ENCODE results near the gene S1PR5. TPM values are rescaled to one million over a fixed set of nuclear protein-coding genes. Genes with fewer than 3 reads are reported as not detected.

The S1PR5 gene
- total RNA-seq, 1 donor, result 1.3 TPM

DNA sequence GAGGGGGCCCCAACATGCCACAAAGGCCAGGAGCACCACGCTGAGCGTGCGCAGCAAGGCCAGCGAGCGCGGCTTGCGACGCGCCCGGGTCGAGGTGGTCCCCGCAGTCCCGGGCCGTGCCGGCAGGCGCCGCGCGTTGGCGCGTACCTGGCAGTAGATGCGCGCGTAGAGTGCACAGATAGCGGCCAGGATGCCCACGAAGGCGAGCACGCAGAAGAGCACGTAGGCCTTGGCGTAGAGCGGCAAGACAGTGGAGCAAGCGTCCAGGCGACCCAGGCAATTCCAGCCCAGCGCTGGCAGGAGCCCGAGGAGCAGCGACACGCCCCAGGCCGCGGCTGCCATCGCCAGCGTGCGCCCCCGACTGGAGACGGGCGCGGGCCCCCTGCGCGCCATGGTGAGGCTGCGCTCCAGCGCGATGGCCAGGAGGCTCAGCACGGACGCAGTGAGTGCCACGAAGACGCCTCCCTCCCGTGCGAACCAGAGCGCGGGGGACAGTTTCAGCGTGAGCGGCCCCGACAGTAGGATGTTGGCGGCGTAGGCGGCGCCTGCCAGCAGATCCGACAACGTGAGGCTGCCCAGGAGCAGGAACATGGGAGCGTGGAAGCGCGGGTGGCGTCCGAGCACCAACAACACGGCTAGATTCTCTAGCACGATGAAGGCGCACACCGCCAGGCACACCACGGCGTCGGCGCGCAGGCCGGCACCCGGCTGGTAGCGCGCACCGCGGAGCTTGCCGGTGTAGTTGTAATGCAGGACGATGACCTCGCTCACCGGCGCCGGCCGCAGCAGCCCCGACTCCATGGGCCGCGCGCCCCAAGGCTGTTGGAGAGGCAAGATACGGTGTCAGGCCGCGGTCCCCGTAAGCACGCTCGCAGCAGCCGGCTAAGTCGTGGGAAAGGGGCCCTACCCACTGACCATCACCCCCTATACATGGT, 2.8 kb downstream of the S1PR5 start:
- DNase-seq (ENCODE audit: low read depth), result no peak
- H3K4me3 ChIP-seq (ENCODE audit: low read depth, low read length), result no peak overlapping the region
- no peak for TF ChIP-seq CTCF (IDR thresholded peaks at IDR 0.05; ENCODE audit: insufficient read depth, low read depth, low read length)

DNA sequence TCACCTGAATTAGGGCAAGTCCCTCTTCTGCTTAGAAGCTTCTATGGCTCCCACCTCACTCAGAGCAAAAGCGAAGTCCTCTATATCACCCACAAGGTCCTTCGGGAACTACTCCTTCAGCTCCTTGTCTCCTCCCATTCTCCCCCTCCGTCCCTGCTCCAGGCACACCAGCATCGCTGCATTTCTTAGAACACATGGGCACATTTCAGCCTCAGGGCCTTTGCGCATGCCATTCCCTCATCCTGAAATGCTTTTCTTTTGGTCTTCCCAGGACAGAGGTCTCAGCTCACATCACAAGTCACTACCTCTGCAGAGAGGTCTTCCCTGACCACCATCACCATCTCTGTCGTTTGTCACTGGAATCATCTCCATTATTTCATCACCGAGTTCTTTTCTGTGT, 4.0 kb downstream of the S1PR5 start:
- no peak for DNase-seq (ENCODE audit: low read depth)
- TF ChIP-seq CTCF (IDR thresholded peaks at IDR 0.05; ENCODE audit: insufficient read depth, low read depth, low read length), result no peak
- no peak overlapping the region for H3K4me3 ChIP-seq (ENCODE audit: low read depth, low read length)

- DNase-seq (ENCODE audit: low read depth), result no peak
- no peak overlapping the region for H3K4me3 ChIP-seq (ENCODE audit: low read depth, low read length)
- peak; percentile 78 for TF ChIP-seq CTCF (IDR thresholded peaks at IDR 0.05; ENCODE audit: insufficient read depth, low read depth, low read length)
Observed at GRCh38 chr19:10510301-10510802, 6.9 kb downstream of the S1PR5 start.

GRCh38 chr19:10508707-10509106, 8.5 kb downstream of the S1PR5 start:
- H3K4me3 ChIP-seq (ENCODE audit: low read depth, low read length), result no peak overlapping the region
- TF ChIP-seq CTCF (IDR thresholded peaks at IDR 0.05; ENCODE audit: insufficient read depth, low read depth, low read length), result no peak
- no peak for DNase-seq (ENCODE audit: low read depth)

GRCh38 chr19:10508036-10508435, 9.2 kb downstream of the S1PR5 start:
- TF ChIP-seq CTCF (IDR thresholded peaks at IDR 0.05; ENCODE audit: insufficient read depth, low read depth, low read length), result no peak
- DNase-seq (ENCODE audit: low read depth), result no peak
- no peak overlapping the region for H3K4me3 ChIP-seq (ENCODE audit: low read depth, low read length)

DNA sequence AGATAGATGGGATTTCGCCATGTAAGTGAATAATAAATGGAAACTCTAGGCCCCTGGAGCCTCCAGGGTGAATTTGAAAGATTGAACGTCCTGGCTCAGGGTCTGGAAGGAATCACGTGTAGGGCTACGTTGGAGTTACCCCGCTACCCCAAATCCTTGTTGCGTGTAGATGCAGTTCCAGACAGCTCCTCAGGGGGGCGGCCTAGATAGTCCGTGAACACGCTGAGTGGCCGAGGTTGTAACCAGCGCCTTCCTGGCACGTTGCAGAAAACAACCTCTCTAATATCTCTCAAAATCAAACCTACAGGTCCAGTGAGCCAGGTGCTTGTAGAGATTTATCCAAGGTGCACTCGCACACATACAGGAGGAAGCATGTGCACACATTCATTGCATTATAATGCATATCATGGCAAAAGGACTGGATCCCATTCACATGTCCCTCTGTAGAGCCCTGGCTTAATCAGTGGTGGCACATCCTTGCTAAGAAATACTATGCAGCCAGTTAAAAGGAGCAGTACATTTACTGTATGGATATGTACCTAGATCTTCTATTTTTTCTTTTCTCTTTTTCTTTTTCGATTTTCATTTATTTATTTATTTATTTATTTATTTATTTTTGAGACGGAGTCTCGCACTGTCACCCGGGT, 11.5 kb downstream of the S1PR5 start:
- peak; percentile 74 for DNase-seq (ENCODE audit: low read depth)
- no peak overlapping the region for H3K4me3 ChIP-seq (ENCODE audit: low read depth, low read length)
- TF ChIP-seq CTCF (IDR thresholded peaks at IDR 0.05; ENCODE audit: insufficient read depth, low read depth, low read length), result peak; percentile 89
